K562 (cell line): Measurements from ENCODE around the gene C9orf153. TPM values are rescaled to one million over a fixed set of nuclear protein-coding genes. Genes with fewer than 3 reads are reported as not detected.

Experiments
- CBX2 ChIP-seq: fragments of 200-600 bp; sonication (generic); IDR thresholded peaks from one replicate; pipeline ENCODE4 v1.6.1; 2012; ENCODE audit warnings: mild to moderate bottlenecking, low read length, inconsistent platforms; ENCODE audit not compliant: insufficient read depth, poor library complexity, severe bottlenecking
- CCNT2 ChIP-seq: IDR thresholded peaks from 2 replicates; pipeline ENCODE4 v1.6.1; 2011; ENCODE audit warnings: borderline replicate concordance, low read depth, mild to moderate bottlenecking, moderate library complexity, mixed read lengths, low read length; ENCODE audit not compliant: insufficient read length; ENCODE audit errors: extremely low read depth
- CSDE1 ChIP-seq, 2 experiments: fragments of 450-650 bp; IDR thresholded peaks; 2 replicates each; pipeline ENCODE4 v1.6.1; 2016; ENCODE audit warnings: mild to moderate bottlenecking in 1 of 2
- FOXK2 ChIP-seq, 2 experiments: fragments of 450-650 bp; IDR thresholded peaks in 1 of 2; conservative IDR thresholded peaks in 1 of 2; 2 replicates each; pipeline ENCODE4 v1.6.1; 2016; ENCODE audit warnings: low read depth in 2 of 2, mild to moderate bottlenecking in 1 of 2
- KDM5B ChIP-seq: fragments of 200-600 bp; sonication (generic); IDR thresholded peaks from 2 replicates; pipeline ENCODE4 v1.6.1; 2012; ENCODE audit warnings: low read depth, mild to moderate bottlenecking, moderate library complexity, low read length, control low read depth, inconsistent platforms; ENCODE audit not compliant: insufficient replicate concordance
- NCOA4 ChIP-seq: fragments of 450-650 bp; IDR thresholded peaks from 2 replicates; pipeline ENCODE4 v1.6.1; 2018; ENCODE audit warnings: mild to moderate bottlenecking; ENCODE audit not compliant: partially characterized antibody
- NONO ChIP-seq, 2 experiments: fragments of 200-400 bp in 1 of 2; fragments of 450-650 bp in 1 of 2; formaldehyde crosslinking in 1 of 2; IDR thresholded peaks; 2 replicates each; pipeline ENCODE4 v1.6.1; 2017; ENCODE audit warnings: low read depth in 2 of 2, mild to moderate bottlenecking in 2 of 2, moderate library complexity in 2 of 2, low read length in 1 of 2
- NR4A1 ChIP-seq, 2 experiments: fragments of 250-450 bp in 1 of 2; fragments of 450-650 bp in 1 of 2; sonication (Bioruptor Pico) in 1 of 2; IDR thresholded peaks; 2 replicates each; pipeline versions ENCODE4 v1.4.0 to v1.6.1; 2016 to 2020; ENCODE audit warnings: mild to moderate bottlenecking in 2 of 2, missing compliant biosample characterization in 1 of 2, missing genetic modification characterization in 1 of 2, moderate library complexity in 1 of 2
- POLR2B ChIP-seq: fragments of 450-650 bp; IDR thresholded peaks from 2 replicates; pipeline ENCODE4 v1.6.1; 2018; ENCODE audit warnings: low read depth; ENCODE audit not compliant: partially characterized antibody
- PTRF ChIP-seq: fragments of 450-650 bp; IDR thresholded peaks from 2 replicates; pipeline ENCODE4 v1.6.1; 2016; ENCODE audit warnings: mild to moderate bottlenecking, missing genetic modification characterization, missing compliant biosample characterization
- SIN3A ChIP-seq, 2 experiments: fragments of 150-350 bp in 1 of 2; IDR thresholded peaks; 2 replicates each; pipeline ENCODE4 v1.6.1; 2011 to 2016; ENCODE audit warnings: borderline replicate concordance in 2 of 2, low read depth in 2 of 2, low read length in 2 of 2, mild to moderate bottlenecking in 2 of 2, moderate library complexity in 2 of 2; ENCODE audit not compliant: control insufficient read depth in 1 of 2
- TAF7 ChIP-seq: fragments of 450-650 bp; IDR thresholded peaks from 2 replicates; pipeline ENCODE4 v1.6.1; 2016; ENCODE audit warnings: missing genetic modification characterization, missing compliant biosample characterization
- YY1 ChIP-seq, 3 experiments: IDR thresholded peaks; 2 replicates each; pipeline ENCODE4 v1.6.1; 2011; ENCODE audit warnings: low read length in 2 of 3, mild to moderate bottlenecking in 2 of 3, moderate library complexity in 2 of 3, borderline replicate concordance in 1 of 3, control low read depth in 1 of 3, low read depth in 1 of 3; ENCODE audit not compliant: insufficient read depth in 3 of 3, insufficient replicate concordance in 2 of 3, control insufficient read depth in 1 of 3, insufficient read length in 1 of 3; ENCODE audit errors: extremely low read depth in 1 of 3
- polyA plus RNA-seq, 8 experiments: library from polyadenylated mRNA; depleted of rRNA in 4 of 8; stranded (reverse) in 5 of 8; unstranded in 3 of 8; fragments of >200 nt; fragmentation: Nextera tagmentation in 2 of 8; fragmentation: Illumina TruSeq in 1 of 8; extraction: Ambion mirVana in 2 of 8; extraction: Trizol in 1 of 8; gene quantifications; 2 replicates each; pipeline versions ENCODE4 v1.2.1 to v1.2.3, GENCODE V29; 2011 to 2014; ENCODE audit warnings: inconsistent platforms in 1 of 8, missing spikeins in 1 of 8
- total RNA-seq, 7 experiments: library from RNA; depleted of rRNA in 6 of 7; stranded (reverse); fragments of >200 nt in 6 of 7; fragmentation: Illumina TruSeq in 2 of 7; extraction: Trizol in 2 of 7; gene quantifications; 2 replicates each; pipeline versions ENCODE4 v1.2.1 to v1.2.3, GENCODE V29; 2011 to 2021; ENCODE audit warnings: low replicate concordance in 1 of 7
- TF ChIP-seq, protein P1 (sequence below): fragments of 450-650 bp; formaldehyde crosslinking; IDR thresholded peaks from 2 replicates; pipeline ENCODE4 v1.4.0; 2020; ENCODE audit warnings: mild to moderate bottlenecking, mixed read lengths
- TF ChIP-seq, protein P2 (sequence below), 2 experiments: fragments of 450-650 bp; IDR thresholded peaks; 2 replicates each; pipeline ENCODE4 v1.6.1; 2018; ENCODE audit warnings: mild to moderate bottlenecking in 2 of 2, low read depth in 1 of 2; ENCODE audit not compliant: partially characterized antibody in 2 of 2
- TF ChIP-seq, protein P3 (sequence below): fragments of 450-650 bp; formaldehyde crosslinking; IDR thresholded peaks from 2 replicates; pipeline ENCODE4 v1.4.0; 2020; ENCODE audit warnings: mild to moderate bottlenecking

C9orf153 gene
- total and polyA plus RNA-seq, 9 of the 15 experiments (the other 6 are each of a cell fraction or from before 2014, with no cell fraction given): 0.07 to 1.2 (median 0.11) TPM; not detected in 5

DNA sequence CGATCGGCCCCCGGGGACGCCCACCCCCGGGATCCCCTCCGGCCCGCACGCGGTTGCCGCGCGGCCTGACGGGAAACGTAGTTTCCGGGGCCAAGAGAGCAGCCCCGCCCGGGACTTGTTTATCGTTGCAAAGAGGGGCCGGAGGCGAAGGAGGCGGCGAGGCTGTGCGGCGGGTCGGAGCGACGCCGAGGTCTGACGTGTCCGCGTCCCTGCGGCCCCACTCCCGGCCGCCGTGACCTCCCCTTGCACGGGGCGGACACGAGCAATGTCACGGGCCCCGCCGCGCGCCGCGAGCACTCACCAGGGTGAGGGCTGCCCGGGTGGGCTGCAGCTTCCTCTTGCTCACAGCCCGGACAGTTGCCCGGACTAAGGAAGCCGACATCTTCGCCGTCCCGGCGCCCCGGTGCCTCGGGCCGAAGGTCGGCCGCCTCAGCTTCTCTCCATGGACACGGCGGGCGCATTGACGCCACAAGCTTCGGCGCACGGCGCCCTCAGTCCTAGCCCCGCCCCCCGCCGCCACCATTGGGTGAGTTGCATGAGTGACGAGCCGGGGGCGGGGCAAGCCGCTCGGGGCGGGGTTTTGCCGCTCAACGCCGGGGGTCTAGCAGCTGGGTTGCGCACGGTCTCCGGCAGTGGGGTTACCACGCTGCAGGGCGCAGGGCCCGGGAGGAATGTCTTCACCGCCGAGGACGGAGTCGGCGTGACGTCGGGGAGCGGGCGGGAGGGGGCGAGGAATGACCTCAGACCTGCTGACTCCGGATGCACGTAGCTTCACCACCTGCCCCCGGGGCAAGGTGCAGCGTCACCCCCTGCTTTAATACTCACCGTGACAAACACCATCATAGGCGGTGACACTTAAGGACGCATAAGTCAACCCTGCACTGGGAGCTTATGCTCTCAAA lies 22.9 kb upstream of the C9orf153 start, which contains the start of gene ISCA1 (continued):
- TF ChIP-seq CBX2 (no peak), PTRF (tag) (no peak), CCNT2 (peak; percentile 64), CSDE1 (IDR thresholded peaks at IDR 0.05) (no peak), TAF7 (tag) (peak; percentile 88), NR4A1 (CRISPR knock-in tag; IDR thresholded peaks at IDR 0.05) (no peak), NR4A1 (tag; IDR thresholded peaks at IDR 0.05) (no peak), POLR2B (peak; percentile 80), YY1 (IDR thresholded peaks at IDR 0.05; ENCODE audit: borderline replicate concordance in 1 of 3, control insufficient read depth in 1 of 3, extremely low read depth in 1 of 3, insufficient read depth in 3 of 3, insufficient read length in 1 of 3, insufficient replicate concordance in 2 of 3, low read depth in 1 of 3, low read length in 2 of 3) (peak in 1 of 3 experiments; percentile 54), FOXK2 (conservative IDR thresholded peaks at IDR 0.05 in 1 of 2, IDR thresholded peaks at IDR 0.05 in 1 of 2; ENCODE audit: low read depth in 2 of 2) (peak; percentile 80 to 85), SIN3A (IDR thresholded peaks at IDR 0.05; ENCODE audit: borderline replicate concordance in 2 of 2, control insufficient read depth in 1 of 2, low read depth in 2 of 2, low read length in 2 of 2) (peak in 1 of 2 experiments; percentile 32; a peak in 1 of 4 replicates), KDM5B (peak; percentile 74), NCOA4 (no peak), NONO (IDR thresholded peaks at IDR 0.05; ENCODE audit: low read depth in 2 of 2, low read length in 1 of 2) (peak in 1 of 2 experiments; percentile 67; a peak in 1 of 4 replicates)
- TF ChIP-seq, protein P1, sequence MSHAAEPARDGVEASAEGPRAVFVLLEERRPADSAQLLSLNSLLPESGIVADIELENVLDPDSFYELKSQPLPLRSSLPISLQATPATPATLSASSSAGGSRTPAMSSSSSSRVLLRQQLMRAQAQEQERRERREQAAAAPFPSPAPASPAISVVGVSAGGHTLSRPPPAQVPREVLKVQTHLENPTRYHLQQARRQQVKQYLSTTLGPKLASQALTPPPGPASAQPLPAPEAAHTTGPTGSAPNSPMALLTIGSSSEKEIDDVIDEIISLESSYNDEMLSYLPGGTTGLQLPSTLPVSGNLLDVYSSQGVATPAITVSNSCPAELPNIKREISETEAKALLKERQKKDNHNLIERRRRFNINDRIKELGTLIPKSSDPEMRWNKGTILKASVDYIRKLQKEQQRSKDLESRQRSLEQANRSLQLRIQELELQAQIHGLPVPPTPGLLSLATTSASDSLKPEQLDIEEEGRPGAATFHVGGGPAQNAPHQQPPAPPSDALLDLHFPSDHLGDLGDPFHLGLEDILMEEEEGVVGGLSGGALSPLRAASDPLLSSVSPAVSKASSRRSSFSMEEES (CRISPR knock-in tag): no peak
- TF ChIP-seq, protein P2, sequence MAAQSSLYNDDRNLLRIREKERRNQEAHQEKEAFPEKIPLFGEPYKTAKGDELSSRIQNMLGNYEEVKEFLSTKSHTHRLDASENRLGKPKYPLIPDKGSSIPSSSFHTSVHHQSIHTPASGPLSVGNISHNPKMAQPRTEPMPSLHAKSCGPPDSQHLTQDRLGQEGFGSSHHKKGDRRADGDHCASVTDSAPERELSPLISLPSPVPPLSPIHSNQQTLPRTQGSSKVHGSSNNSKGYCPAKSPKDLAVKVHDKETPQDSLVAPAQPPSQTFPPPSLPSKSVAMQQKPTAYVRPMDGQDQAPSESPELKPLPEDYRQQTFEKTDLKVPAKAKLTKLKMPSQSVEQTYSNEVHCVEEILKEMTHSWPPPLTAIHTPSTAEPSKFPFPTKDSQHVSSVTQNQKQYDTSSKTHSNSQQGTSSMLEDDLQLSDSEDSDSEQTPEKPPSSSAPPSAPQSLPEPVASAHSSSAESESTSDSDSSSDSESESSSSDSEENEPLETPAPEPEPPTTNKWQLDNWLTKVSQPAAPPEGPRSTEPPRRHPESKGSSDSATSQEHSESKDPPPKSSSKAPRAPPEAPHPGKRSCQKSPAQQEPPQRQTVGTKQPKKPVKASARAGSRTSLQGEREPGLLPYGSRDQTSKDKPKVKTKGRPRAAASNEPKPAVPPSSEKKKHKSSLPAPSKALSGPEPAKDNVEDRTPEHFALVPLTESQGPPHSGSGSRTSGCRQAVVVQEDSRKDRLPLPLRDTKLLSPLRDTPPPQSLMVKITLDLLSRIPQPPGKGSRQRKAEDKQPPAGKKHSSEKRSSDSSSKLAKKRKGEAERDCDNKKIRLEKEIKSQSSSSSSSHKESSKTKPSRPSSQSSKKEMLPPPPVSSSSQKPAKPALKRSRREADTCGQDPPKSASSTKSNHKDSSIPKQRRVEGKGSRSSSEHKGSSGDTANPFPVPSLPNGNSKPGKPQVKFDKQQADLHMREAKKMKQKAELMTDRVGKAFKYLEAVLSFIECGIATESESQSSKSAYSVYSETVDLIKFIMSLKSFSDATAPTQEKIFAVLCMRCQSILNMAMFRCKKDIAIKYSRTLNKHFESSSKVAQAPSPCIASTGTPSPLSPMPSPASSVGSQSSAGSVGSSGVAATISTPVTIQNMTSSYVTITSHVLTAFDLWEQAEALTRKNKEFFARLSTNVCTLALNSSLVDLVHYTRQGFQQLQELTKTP (IDR thresholded peaks at IDR 0.05; ENCODE audit: low read depth in 1 of 2, partially characterized antibody in 2 of 2): peak in 1 of 2 experiments; percentile 53
- TF ChIP-seq, protein P3, sequence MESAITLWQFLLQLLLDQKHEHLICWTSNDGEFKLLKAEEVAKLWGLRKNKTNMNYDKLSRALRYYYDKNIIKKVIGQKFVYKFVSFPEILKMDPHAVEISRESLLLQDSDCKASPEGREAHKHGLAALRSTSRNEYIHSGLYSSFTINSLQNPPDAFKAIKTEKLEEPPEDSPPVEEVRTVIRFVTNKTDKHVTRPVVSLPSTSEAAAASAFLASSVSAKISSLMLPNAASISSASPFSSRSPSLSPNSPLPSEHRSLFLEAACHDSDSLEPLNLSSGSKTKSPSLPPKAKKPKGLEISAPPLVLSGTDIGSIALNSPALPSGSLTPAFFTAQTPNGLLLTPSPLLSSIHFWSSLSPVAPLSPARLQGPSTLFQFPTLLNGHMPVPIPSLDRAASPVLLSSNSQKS (CRISPR knock-in tag): no peak
